ENCODE data around the gene NUCB2. TPM values are rescaled to one million over a fixed set of nuclear protein-coding genes. Genes with fewer than 3 reads are reported as not detected.
"Not testable (repeated sequence)": the region's sequence is repeated elsewhere in the genome, so short reads cannot be mapped to it uniquely, and the experiment has no call there.

Gene NUCB2
- 33.4 and 60.7 TPM in 2 replicates for total RNA-seq (2014; rRNA removed)
- 52.7 TPM for polyA plus RNA-seq (2012)

DNA sequence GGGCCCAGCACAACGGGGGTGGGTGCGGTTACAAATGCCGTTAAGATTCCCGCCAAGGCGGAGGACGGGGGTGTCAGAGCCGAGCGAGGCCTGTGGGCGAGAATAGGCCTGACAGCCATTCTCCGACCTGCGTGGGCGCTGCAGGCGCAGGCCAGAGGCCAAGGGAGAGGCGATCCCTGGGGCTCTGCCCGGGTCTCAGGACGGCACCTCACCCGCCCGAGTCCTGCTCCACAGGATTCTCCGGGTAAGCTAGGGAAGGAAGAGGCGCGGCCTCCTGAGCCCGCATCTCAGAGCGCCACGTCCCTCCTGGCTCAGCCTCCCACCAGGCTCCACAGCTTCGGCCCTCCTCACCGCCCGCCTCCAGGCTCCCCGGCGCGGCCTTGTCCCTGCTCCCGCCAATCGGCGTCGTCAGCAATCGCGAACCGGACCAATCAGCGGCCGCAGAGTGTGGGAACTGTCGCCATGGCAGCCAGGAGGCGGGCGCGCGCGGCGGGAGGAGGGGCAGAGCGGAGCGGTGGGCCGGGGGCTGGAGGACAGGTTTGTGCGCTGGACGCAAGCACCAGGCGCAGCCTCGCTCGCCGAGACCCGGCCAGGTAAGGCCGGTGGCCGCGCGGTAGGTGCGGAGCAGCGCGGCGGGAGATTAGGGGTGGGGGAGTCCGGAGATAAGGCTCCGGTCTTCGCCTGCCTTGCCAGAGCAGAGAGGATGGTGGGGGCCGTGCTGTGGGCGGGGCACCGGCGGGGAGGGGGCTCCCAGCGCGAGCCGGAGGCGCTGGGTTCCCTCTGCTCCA lies at the start of gene NUCB2:
Gene NUCB2 (plus strand): TSS at position 504 of the 788 bp plus-strand sequence. CDS start 18,585 bp downstream, outside the sequence.
- DNase-seq (ENCODE audit: low read depth), result peak; percentile 91

DNA sequence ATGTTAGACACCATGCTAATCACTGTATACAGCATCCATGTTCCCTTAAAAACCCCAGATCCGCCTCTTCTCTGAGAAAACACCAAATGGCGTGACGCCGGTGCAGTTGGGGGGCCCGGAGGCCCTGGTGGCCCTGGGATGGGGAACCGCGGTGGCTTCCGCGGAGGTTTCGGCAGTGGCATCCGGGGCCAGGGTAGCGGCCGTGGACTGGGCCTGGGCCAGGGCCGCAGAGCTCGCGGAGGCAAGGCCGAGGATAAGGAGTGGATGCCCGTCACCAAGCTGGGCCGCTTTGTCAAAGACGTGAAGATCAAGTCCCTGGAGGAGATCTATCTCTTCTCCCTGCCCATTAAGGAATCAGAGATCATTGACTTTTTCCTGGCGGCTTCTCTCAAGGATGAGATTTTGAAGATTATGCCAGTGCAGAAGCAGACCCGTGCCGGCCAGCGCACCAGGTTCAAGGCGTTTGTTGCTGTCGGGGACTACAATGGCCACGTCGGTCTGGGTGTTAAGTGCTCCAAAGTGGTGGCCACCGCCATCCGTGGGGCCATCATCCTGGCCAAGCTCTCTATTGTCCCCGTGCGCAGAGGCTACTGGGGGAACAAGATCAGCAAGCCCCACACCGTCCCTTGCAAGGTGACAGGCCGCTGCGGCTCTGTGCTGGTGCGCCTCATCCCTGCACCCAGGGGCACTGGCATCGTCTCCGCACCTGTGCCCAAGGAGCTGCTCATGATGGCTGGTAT lies 48.2 kb upstream of the NUCB2 start:
- not testable (repeated sequence) for DNase-seq (ENCODE audit: low read depth)

DNA sequence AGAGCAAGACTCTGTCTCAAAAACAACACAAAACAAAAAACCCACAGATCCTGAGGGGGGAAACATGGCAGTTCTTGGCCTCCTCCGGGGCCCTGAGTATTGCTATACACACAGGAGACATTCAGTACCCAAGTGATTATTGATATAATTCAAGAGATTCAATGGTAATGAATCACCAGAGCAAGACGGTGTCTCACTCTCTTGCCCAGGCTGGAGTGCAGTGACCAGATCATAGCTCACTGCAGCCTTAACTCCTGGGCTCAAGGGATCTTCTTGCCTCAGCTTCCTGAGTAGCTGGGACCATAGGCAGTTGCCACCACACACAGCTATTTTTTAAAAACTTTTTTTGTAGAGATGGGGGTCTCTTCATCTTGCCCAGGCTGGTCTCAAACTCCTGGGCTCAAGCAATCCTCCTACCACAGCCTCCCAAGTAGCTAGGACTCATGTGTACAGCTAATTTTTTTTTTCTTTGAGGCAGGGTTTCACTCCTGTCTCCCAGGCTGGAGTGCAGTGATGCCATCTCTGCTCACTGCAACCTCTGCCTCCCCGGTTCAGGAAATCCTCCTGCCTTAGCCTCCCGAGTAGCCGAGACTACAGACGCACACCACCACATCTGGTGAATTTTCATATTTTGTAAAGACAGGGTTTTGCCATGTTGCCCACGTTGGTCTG lies 46.9 kb upstream of the NUCB2 start:
- DNase-seq (ENCODE audit: low read depth), result no peak

DNA sequence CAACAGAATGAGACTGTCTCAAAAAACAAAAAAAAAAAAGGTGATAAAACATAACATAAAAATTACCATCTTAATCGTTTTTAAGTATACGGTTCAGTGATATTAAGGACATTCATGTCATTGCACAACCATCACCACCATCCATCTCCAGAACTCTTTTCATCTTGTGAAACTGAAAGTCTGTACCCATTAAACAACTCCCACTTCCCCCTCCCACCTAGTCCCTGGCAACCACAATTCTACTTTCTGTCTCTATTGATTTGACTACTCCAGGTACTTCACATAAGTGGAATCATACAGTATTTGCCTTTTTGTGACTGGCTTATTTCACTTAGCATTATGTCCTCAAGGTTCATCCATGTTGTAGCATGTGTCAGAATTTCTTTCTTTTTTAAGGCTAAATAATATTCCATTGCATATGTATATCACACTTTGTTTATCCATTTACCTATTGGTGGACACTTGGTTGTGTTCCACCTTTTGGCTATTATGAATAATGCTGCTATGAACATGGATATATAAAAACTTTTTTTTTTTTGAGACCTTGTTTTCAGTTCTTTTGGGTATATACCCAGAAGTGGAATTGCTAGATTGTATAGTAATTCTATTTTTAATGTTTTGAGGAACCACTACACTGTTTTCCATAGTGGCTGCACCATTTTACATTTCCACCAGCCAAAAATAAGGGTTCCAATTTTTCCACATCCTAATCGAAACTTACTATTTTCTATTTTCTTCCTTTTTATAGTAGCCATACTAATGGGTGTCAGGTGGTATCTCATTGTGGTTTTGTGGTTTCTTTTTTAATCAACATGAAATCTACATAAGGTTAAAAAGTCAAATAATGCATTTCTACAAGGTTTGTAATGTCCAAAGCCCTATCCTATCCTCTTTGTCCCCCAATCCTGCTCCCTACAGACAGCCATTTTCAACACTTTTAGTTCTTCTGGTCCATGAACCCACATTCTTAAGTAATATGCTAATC lies 45.4 kb upstream of the NUCB2 start:
- no peak for DNase-seq (ENCODE audit: low read depth)

DNA sequence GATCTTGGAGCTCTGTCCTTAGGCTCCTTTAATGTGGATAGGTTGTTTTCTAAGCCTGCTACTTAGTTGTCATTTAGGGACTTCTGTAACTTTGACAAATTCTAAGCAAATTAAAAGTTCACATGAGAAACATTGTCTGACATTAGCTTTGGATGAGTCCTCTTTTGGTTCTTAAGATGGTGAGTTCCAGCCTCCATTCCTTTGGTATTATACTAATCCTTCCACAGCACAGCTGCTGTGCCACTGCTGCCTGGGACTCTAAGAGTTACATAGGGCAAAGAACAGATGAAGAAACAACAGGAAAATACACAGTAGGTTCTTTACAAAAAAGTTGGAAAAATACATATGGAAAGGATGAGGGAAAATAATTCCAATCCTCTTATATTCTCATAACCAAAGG lies 43.4 kb upstream of the NUCB2 start:
- no peak for DNase-seq (ENCODE audit: low read depth)

DNA sequence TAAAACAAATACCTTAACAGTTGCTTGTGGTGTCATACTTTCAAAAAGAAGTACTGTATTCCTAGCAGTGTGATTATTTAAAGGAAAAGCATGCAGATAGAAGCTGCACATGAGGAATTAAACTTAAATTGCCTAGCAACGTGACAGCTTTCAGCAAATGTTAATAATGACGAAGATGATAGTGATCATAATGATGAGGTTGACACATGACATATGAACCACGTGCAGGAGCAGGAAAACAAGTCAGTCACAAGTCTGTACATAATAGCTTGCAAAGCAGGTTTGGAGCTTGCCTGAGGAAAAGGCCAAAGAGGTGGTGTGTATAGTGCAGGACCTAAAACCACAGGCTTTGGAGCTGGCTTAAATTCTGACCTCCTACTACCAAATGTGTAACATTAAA lies 38.2 kb upstream of the NUCB2 start:
- no peak for DNase-seq (ENCODE audit: low read depth)

DNA sequence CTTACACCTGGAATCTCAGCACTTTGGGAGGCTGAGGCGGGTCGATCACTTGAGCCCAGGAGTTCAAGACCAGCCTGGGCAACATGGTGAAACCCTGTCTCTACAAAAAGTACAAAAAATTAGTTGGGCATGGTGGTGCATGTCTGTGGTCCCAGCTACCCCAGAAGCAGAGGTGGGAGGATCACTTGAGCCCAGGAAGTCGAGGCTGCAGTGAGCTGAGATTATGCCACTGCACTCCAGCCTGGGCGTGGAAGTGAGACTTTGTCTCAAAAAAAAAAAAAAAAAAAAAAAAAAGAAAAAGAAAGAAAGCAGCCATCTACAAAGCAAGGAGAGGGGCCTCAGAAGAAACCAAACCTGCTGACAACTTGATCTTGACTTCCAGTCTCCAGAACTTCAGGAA lies 36.6 kb upstream of the NUCB2 start:
- DNase-seq (ENCODE audit: low read depth), result not testable (repeated sequence)

DNA sequence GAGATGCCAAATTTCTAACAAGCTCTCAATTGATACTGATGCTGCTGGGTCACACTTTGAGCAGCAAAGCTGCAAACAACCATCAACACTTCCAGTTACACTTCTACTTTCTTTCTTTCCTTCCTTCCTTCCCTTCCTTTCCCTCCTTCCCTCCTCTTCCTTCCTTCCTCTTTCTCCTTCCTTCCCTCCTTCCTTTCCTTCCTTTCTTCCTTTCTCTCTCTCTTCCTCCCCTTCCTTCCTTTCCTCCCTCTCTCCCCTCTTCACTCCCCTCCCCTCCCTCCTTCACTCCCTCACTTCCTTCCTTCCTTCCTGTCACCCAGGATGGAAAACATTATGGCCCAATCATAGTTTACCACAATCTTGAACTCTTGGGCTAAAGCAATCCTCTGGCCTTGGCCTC lies 35.8 kb upstream of the NUCB2 start:
- DNase-seq (ENCODE audit: low read depth), result no peak

DNA sequence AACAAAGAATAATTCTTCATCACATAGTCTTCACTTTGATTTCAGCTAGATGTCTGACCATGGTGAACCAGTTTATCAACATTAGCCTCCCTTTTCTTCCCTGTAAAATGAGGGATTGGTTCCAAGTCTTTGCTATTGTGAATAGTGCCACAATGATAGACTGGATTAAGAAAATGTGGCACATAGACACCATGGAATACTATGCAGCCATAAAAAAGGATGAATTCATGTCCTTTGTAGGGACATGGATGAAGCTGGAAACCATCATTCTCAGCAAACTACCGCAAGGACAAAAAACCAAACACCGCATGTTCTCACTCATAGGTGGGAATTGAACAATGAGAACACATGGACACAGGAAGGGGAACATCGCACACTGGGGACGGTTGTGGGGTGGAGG lies 33.6 kb upstream of the NUCB2 start:
- DNase-seq (ENCODE audit: low read depth), result not testable (repeated sequence)

DNA sequence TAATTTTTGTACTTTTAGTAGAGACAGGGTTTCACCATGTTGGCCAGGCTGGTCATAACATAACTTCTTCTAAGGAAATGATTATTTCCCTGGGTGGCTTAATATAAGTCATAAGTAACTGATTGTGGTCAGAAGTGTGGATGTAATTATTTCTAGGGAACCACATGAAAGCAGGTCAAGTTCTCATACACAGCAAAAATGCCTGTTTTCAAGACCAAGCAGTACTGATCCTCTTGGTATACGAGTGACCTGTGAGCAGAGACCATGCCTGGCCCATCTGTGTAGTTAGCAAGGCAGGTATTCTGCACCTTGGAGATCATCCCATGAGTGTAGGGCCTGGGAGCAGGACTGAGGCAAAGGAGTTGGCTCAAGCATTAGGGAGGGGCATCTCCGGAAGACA lies 32.5 kb upstream of the NUCB2 start:
- DNase-seq (ENCODE audit: low read depth), result no peak

DNA sequence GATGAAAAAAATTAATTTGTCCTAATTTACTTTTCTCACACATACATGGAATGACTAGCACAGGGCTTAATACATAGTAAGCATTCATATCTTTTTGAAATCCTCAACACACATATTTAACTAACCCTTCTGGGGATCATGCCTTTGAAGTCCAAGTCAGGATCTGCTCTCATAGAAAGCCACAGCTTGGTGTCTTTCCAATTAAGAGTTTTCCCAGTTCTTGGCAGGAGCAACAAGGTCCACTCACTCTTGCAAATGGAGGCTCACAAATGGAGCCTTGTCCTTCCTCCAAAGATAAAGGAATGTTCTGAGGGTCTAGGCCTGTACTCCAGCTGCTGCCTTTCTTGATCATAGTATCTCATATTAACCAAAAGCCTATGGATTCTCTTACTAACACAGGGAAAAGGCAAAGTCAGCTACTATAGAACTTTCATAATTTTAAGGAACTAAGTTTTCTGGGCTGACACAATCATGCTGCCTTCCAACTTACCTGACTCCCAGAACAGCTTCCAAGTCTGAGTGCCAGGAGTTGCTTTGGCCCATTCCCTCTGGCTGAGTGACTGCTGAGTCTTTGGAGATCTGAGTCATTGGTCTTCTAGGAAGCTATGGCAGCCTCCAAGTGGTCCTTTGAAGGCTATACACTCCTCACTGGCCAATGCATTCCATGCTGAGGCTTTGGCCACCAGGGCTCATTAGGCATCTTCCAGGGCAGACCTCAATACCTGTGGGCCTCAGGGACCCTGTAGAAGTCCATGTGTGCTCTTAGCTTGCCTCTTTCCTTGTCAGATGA lies 25.8 kb upstream of the NUCB2 start:
- no peak for DNase-seq (ENCODE audit: low read depth)

DNA sequence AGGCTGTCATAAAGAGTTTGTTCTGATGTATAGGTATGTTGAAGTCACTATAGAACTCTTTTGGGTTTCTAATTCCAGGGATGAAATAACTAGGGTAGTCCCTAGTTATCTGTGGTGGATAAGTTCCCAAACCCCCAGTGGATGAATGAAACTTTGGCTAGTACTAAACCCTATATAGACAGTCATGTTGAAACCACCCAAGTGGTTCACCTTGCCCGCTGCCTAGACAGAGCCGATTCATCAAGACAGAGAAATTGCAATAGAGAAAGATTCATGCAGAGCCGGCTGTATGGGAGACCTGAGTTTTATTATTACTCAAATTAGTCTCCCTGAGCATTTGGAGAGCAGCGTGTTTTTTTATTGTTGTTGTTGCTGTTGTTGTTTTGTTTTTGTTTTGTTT lies 23.8 kb upstream of the NUCB2 start:
- no peak for DNase-seq (ENCODE audit: low read depth)

DNA sequence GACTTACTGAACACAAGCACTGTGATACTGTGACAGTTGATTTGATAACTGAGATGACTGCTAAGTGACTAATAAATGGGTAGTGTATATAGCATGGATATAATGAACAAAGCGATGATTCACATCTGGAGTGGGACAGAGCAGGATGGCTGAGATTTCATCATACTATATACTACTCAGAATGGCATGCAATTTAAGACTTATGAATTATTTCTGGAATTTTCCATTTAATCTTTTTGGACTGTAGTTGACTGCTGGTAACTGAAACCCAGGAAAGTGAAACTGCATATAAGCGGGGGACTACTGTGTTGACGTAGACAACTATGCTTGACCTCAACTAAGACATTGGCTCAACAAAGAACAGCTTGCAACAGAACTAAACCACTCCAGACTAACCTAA lies 20.0 kb upstream of the NUCB2 start:
- peak; percentile 87 for DNase-seq (ENCODE audit: low read depth)

DNA sequence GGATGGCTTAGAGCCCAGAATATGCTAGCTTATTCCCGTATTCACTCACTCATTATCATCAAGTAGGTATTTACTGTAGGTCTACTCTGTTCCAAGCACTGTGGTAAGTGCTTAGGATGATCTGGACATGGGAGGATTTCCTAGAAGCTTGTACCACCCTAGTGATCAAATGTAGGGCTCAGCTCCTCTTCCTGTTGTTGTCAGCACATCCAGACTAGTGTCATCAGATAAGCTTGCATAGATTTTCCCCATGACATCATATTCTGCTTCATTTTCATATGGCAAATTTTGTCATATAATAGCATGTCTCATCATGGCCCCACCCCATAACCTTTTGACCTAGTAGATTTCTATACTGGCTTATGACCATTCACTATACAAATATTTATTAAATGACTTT lies 19.3 kb upstream of the NUCB2 start:
- DNase-seq (ENCODE audit: low read depth), result peak; percentile 54

DNA sequence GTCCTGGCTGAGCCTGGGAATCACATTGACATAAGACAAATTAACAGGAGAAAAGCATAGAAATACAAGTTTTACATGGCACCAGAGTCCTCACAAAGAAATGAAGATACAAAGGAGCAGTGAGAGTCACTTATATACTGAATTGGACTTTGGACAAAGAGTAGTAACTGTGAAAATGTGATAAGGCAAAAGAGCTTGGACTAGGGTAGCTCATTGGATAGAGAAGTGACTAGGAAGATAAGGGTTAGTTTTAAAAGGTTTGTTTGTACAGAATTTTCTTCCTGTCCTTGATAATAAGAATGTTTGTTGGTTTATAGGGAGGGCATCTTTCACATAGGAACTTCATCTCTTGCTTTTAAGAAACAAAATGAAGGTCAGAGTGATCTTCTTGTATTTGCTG lies 17.9 kb upstream of the NUCB2 start:
- no peak for DNase-seq (ENCODE audit: low read depth)

DNA sequence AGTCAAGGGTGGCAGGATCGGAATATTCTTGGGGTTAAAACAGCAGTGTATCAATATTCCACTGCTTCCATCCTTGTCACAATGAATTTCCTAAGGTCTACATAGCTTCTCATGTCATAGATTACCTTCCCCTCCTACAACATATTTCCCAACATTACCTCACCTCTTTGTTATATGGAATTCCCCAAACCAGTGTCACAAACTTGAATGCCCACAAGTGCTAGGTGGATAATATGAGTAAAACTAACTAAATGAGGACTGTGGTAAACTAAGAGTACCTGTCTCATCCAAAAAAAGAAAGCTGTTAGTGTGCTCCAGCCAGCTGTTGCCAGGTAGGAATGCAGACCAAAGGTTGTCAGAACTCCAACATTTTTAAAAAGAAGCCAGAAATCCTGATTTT lies 17.0 kb upstream of the NUCB2 start:
- no peak for DNase-seq (ENCODE audit: low read depth)

DNA sequence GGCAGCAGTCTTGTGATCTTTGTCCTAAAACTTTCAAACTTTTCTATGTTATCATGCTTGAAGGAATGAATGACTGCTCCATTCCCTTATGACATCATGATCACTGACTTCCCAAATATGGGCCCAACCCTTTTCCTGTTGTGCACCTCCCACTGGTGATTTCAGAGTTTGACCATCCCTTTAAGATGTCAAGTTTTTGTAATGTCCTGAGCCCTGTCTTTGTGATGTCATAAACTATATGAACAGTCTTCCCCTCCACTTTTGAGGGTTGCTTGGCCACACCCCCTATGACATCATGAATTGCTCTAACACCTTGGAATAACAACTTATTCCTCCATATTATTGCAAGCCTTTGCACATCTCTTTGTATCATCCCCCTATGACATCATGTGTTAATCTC lies 16.5 kb upstream of the NUCB2 start:
- peak; percentile 5 for DNase-seq (ENCODE audit: low read depth)

DNA sequence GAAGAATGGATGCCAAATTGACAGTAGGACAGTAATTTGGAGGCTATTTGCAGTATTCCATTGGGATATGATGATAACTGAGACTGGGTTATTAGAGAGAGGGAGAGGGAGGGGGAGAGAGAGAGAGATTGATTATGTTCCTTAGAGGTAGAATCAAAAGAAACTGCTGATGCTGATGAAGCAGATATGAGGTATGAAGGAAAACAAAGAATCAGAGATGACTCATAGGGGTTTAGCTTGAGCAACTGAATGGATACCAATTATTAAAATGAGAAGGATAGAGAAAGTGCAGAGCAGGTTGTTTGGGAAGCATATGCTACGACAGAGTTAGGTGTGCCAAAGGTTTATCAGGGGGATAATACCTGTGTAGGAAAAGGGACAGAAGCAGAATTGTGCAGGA lies 12.8 kb upstream of the NUCB2 start:
- peak; percentile 24 for DNase-seq (ENCODE audit: low read depth)

DNA sequence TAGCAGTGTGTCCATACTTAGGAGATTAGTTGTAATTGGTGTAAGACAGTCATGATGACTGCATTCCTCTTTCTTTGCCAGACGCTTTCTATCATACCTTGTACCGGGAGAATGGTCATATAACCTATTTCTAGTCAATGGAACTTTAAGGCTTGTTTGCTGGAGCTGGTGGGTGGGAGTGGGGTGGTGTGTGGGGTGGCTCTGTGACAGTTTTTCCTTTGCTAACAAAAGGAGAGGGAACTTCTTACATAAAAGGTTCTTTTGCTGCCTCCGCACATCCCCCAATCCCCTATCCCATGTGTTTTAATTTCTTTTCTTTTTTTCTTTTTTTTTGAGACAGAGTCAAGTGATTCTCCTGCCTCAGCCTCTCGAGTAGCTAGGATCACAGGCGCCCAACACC lies 9.8 kb upstream of the NUCB2 start:
- DNase-seq (ENCODE audit: low read depth), result no peak

DNA sequence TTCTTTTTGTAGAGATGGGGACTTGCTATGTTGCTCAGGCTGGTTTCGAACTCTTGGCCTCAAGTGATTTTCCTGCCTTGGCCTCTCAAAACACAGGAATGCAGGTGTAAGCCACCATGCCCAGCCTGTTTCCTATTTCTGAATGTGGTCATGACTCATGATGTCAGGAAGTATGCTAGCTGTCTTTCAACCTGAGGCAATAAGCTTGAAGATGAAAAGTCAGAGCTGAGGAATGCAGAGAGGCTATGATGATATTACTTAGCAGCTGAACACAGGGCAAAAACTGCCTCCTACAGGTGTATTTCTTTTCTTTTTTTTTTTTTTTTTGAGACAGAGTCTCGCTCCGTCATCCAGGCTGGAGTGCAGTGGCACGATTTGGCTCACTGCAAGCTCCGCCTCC lies 9.0 kb upstream of the NUCB2 start:
- peak; percentile 14 for DNase-seq (ENCODE audit: low read depth)
